ENCODE measurements around the gene CARD19.

GRCh38 chr9:93112864-93113389 is 16.9 kb downstream of the CARD19 start:
- TF ChIP-seq CTCF (conservative IDR thresholded peaks at IDR 0.05) (no peak), ZFX (IDR thresholded peaks at IDR 0.05) (no peak)

Data from C4-2B (cell line).